PC-9 (cell line): ENCODE data around the gene BORCS8. TPM values are rescaled to one million over a fixed set of nuclear protein-coding genes. Genes with fewer than 3 reads are reported as not detected.

Source experiments
- BruUV-seq: library from RNA; stranded (reverse); fragments of 400-500 nt; replicated peaks from 2 replicates; lab custom pipeline; 2021; lab: Mats Ljungman, UMichigan
- CTCF ChIA-PET: fragments of 300-600 bp; sonication (Branson Sonifier 250); formaldehyde crosslinking; loops from one replicate; lab custom pipeline; 2022; ENCODE audit warnings: antibody characterized with exemption; lab: Charles Lee
- POLR2A ChIA-PET: fragments of 300-600 bp; sonication (Branson Sonifier 250); formaldehyde crosslinking; loops from one replicate; lab custom pipeline; 2022; ENCODE audit warnings: antibody characterized with exemption; ENCODE audit not compliant: unreplicated experiment; lab: Charles Lee
- DNase-seq, 2 experiments: peaks; one replicate each; pipeline versions ENCODE4 v3.0.0 to v3.0.0-alpha.2; 2015 to 2022; ENCODE audit warnings: mixed read lengths in 1 of 2
- H2AFZ ChIP-seq: fragments of 200-600 bp; sonication (generic); 2 replicates; pipeline ENCODE4 v1.8.1; 2017; ENCODE audit warnings: antibody characterized with exemption
- H3F3A ChIP-seq: fragments of 200-600 bp; sonication (generic); 2 replicates; pipeline ENCODE4 v1.8.1; 2017; ENCODE audit warnings: antibody characterized with exemption, mild to moderate bottlenecking, low read depth; ENCODE audit not compliant: insufficient read depth
- H3K27ac ChIP-seq: fragments of 200-600 bp; sonication (generic); 2 replicates; pipeline ENCODE4 v1.6.1; 2016; ENCODE audit warnings: mixed run types
- H3K27me3 ChIP-seq: fragments of 200-600 bp; sonication (generic); 2 replicates; pipeline ENCODE4 v1.6.1; 2016; ENCODE audit warnings: low read depth, mixed run types; ENCODE audit not compliant: insufficient read depth
- H3K36me3 ChIP-seq: fragments of 200-600 bp; sonication (generic); 2 replicates; pipeline ENCODE4 v1.6.1; 2016; ENCODE audit warnings: low read depth, mixed run types
- H3K4me1 ChIP-seq: fragments of 200-600 bp; sonication (generic); replicated peaks from 2 replicates; pipeline ENCODE4 v1.6.1; 2016; ENCODE audit warnings: mixed run types; ENCODE audit not compliant: insufficient read depth
- H3K4me2 ChIP-seq: fragments of 200-600 bp; sonication (generic); 2 replicates; pipeline ENCODE4 v1.6.1; 2017; ENCODE audit warnings: mixed run types
- H3K4me3 ChIP-seq: fragments of 200-600 bp; sonication (generic); 2 replicates; pipeline ENCODE4 v1.6.1; 2016; ENCODE audit warnings: mixed run types
- H3K79me2 ChIP-seq: fragments of 200-600 bp; sonication (generic); 2 replicates; pipeline ENCODE4 v1.6.1; 2017; ENCODE audit warnings: low read depth, mixed run types
- H3K9me2 ChIP-seq: fragments of 200-600 bp; sonication (generic); 2 replicates; pipeline ENCODE4 v1.8.1; 2017; ENCODE audit warnings: mild to moderate bottlenecking; ENCODE audit not compliant: insufficient read depth
- H3K9me3 ChIP-seq: fragments of 200-600 bp; sonication (generic); 2 replicates; pipeline ENCODE4 v1.8.1; 2016; ENCODE audit warnings: low read depth; ENCODE audit not compliant: insufficient read depth
- H4K20me1 ChIP-seq: fragments of 200-600 bp; sonication (generic); 2 replicates; pipeline ENCODE4 v1.8.1; 2017; ENCODE audit not compliant: insufficient read depth
- EZH2 ChIP-seq: fragments of 200-600 bp; sonication (generic); IDR thresholded peaks from 2 replicates; pipeline ENCODE4 v1.8.0; 2017; ENCODE audit warnings: antibody characterized with exemption, low read depth
- intact Hi-C: fragments of 100-400 bp; cut with micrococcal nuclease; formaldehyde crosslinking; loops from one replicate; pipeline ENCODE4 v1.10.0; 2022; ENCODE audit not compliant: unreplicated experiment
- total RNA-seq: library from RNA; stranded (reverse); gene quantifications from 2 replicates; pipeline ENCODE4 v1.2.3, GENCODE V29; 2021
- TF ChIP-seq, protein P1 (sequence below): fragments of 200-600 bp; sonication (generic); conservative IDR thresholded peaks from 2 replicates; pipeline ENCODE4 v1.6.1; 2017; ENCODE audit warnings: mixed run types, antibody characterized with exemption, mild to moderate bottlenecking, moderate library complexity

Gene BORCS8
- total RNA-seq, 1 experiment from 2014 or later, result 23.1 TPM

DNA sequence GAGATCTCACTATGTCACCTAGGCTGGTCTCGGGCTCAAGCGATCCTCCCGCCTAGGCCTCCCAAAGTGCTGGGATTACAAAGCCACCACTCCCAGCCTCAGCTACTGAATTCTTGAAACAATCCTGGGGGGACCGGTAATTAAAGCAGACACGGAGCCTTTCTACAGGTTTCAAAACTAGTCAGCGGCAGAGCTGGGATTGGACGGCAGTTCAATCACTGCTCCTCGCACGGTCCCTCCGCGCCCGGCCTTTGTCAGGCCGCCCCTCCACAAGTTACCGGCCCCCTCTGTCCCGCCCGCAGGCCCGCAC lies 229 bp downstream of the BORCS8 start:
- H3F3A ChIP-seq, result 0 out of 2 replicates have a peak, but pooled peaks cover 1% of the 10 kb centered on the region
- H3K27me3 ChIP-seq, result no peaks in the 10 kb centered on the region
- peaks cover 22% of the 10 kb centered on the region for H3K4me1 ChIP-seq
- TSS peak; percentile 48 for BruUV-seq
- H3K27ac ChIP-seq, result peak overlapping the region; percentile 85
- H3K4me2 ChIP-seq, result peak overlapping the region; percentile 77
- H3K9me3 ChIP-seq, result no peaks in the 10 kb centered on the region
- intact Hi-C loops, result loop anchor here (5.0 kb wide), 1 partner anchor 131 kb away; the partner anchor contains the start of genes MAU2 and SUGP1
- TF ChIP-seq, protein P1, sequence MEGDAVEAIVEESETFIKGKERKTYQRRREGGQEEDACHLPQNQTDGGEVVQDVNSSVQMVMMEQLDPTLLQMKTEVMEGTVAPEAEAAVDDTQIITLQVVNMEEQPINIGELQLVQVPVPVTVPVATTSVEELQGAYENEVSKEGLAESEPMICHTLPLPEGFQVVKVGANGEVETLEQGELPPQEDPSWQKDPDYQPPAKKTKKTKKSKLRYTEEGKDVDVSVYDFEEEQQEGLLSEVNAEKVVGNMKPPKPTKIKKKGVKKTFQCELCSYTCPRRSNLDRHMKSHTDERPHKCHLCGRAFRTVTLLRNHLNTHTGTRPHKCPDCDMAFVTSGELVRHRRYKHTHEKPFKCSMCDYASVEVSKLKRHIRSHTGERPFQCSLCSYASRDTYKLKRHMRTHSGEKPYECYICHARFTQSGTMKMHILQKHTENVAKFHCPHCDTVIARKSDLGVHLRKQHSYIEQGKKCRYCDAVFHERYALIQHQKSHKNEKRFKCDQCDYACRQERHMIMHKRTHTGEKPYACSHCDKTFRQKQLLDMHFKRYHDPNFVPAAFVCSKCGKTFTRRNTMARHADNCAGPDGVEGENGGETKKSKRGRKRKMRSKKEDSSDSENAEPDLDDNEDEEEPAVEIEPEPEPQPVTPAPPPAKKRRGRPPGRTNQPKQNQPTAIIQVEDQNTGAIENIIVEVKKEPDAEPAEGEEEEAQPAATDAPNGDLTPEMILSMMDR, result no peak
- no peak for TF ChIP-seq EZH2
- H3K4me3 ChIP-seq, result peak overlapping the region; percentile 84
- peaks cover 43% of the 10 kb centered on the region for H3K79me2 ChIP-seq
- H3K9me2 ChIP-seq, result no peaks in the 10 kb centered on the region
- peak in 1 of 2 experiments; percentile 20 for DNase-seq
- ChIA-PET POLR2A (interaction anchor here (0.6 kb wide), 2 partner anchors 11 to 15 kb away, joined by 3 to 4 read pairs; partner anchors contain the start of gene NR2C2AP), CTCF (interaction anchor here (0.7 kb wide), 1 partner anchor 353 kb away, joined by 5 read pairs; no protein-coding TSS in a partner anchor)
- 0 out of 2 replicates have a peak, but pooled peaks cover 5% of the 10 kb centered on the region for H3K36me3 ChIP-seq
- peak overlapping the region; percentile 99 for H2AFZ ChIP-seq
- no peaks in the 10 kb centered on the region for H4K20me1 ChIP-seq

DNA sequence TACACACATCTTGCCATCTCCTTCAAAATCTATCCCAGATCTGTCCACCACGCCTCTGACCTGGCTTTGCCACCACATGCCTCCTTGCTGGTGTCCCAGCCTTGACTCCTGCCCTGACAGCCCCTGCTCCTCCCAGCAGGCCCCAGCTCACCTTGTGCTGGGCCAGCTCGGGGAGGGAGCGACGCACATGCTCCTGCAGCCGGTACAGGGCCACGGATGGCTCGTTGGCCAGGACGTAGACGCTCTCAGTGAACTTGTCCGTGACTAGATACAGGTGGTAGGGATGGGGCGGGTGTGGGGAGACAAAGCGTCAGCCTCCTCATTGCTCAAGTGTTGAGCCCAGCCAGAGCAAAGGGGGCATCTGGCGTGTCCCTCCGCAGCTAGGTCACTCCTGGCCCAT lies 5.2 kb downstream of the BORCS8 start:
- Histone ChIP-seq H3K9me3 (no peaks in the 10 kb centered on the region), H4K20me1 (no peaks in the 10 kb centered on the region; the same call in 1 of the 2 replicates), H3K27ac (no peak overlapping the region), H3K4me3 (no peak overlapping the region), H3K27me3 (no peaks in the 10 kb centered on the region), H2AFZ (no peak overlapping the region), H3K36me3 (no peaks in the 10 kb centered on the region; the same call in 1 of the 2 replicates), H3K4me2 (no peak overlapping the region), H3K9me2 (no peaks in the 10 kb centered on the region), H3K4me1 (peaks cover 13% of the 10 kb centered on the region), H3K79me2 (peaks cover 27% of the 10 kb centered on the region), H3F3A (0 out of 2 replicates have a peak, but pooled peaks cover 5% of the 10 kb centered on the region)
- ChIA-PET POLR2A (no interaction called here), CTCF (no interaction called here)
- no peak for DNase-seq
- intact Hi-C loops, result no loop called here
- no TSS peak for BruUV-seq
- TF ChIP-seq, protein P1, result no peak
- TF ChIP-seq EZH2, result no peak

DNA sequence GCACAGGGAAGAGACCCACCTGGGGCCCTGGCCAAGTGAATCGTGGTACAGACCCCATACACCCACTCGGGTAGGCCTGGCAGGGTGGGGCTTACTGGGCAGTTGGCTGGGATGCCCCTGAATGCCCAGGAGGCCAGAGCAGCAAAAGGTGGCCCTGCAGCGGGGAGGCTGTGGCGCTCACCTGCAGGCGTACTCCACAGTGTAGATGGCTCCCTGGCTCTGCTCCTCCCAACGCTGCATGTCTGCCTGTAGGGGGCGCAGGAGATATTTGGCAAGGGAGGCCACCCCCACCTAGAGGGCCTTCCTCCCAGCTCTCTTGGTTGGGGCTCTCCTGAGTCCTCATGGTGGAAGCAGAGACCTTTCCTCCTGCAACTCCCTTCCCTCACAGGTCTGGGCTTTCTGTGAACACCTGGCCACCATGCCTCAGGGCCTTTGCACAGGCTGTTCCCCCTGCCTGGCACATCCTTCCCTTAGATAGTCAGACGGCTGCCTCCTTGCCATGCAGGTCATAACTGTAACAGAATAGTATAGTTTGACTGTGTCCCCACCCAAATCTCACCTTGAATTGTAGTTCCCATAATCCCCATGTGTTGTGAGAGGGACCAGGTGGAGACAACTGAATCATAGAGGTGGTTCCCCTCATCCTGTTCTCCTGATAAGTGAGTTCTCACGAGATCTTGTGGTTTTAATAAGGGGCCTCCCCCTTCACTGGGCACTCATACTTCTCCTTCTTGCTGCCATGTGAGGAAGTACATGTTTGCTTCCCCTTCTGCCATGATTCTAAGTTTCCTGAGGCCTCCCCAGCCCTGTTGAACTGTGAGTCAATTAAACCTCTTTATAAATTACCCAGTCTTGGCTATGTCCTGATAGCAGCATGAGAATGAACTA lies 5.9 kb downstream of the BORCS8 start:
- CTCF ChIA-PET, result no interaction called here

More for the DNA sequence above, 5.9 kb downstream of the BORCS8 start:
- intact Hi-C loops, result no loop called here
- H3K36me3 ChIP-seq, result no peaks in the 10 kb centered on the region; the same call in 1 of the 2 replicates
- no peak overlapping the region for H2AFZ ChIP-seq
- H3K4me2 ChIP-seq, result no peak overlapping the region
- no peaks in the 10 kb centered on the region for H3K27me3 ChIP-seq
- BruUV-seq, result no TSS peak
- peaks cover 21% of the 10 kb centered on the region for H3K79me2 ChIP-seq
- POLR2A ChIA-PET, result no interaction called here
- no peaks in the 10 kb centered on the region for H3K9me2 ChIP-seq
- TF ChIP-seq EZH2, result no peak
- TF ChIP-seq, protein P1, result peak; percentile 86
- H3F3A ChIP-seq, result 0 out of 2 replicates have a peak, but pooled peaks cover 5% of the 10 kb centered on the region
- no peak overlapping the region for H3K27ac ChIP-seq
- no peak overlapping the region for H3K4me3 ChIP-seq
- DNase-seq, result peak; percentile 40 to 53
- H3K9me3 ChIP-seq, result no peaks in the 10 kb centered on the region
- no peaks in the 10 kb centered on the region; the same call in 1 of the 2 replicates for H4K20me1 ChIP-seq
- H3K4me1 ChIP-seq, result peaks cover 13% of the 10 kb centered on the region
